Ovary (tissue), 3 donors: ENCODE results near the gene DPYSL5.

Experiments used
- CTCF ChIP-seq, 3 donors: fragments of 450-650 bp in 2 of 3; fragments of 200-600 bp in 1 of 3; IDR thresholded peaks; one replicate each; pipeline versions ENCODE4 v1.5.1 to v1.8.0; 2016 to 2022; ENCODE audit warnings: antibody characterized with exemption in 3 of 3, mild to moderate bottlenecking in 1 of 3
- EP300 ChIP-seq: sonication (generic); formaldehyde crosslinking; IDR thresholded peaks from one replicate; pipeline ENCODE4 v1.6.1; 2017; ENCODE audit warnings: antibody characterized with exemption
- donor health status: DM: no; HTN: no; CAD: no.

- TF ChIP-seq CTCF (IDR thresholded peaks at IDR 0.05): no peak
- TF ChIP-seq EP300: no peak
Measured at GRCh38 chr2:26975102-26975501, 127.2 kb downstream of the DPYSL5 start.
